Measurements from ENCODE around the gene THSD4.
"Not testable (repeated sequence)": the region's sequence is repeated elsewhere in the genome, so short reads cannot be mapped to it uniquely, and the experiment has no call there.

The THSD4 gene

DNA sequence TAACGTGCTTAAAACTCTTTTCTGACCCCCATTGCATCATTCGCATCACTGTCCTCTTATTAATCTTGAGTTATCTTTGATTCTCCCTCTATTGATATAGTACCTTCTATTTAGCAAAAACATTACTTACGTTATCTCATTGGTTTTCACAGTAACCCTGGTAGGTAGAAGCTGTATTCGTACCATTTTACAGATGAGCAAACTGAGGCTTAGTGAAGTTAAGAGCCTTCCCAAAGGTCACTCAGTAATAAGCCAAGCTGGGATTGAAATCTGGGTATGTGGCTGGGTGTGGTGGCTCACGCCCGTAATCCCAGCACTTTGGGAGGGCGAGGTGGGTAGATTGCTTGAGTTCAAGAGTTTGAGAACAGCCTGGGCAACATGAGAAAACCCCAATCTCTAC, 244.0 kb downstream of the THSD4 start:
- no peak for DNase-seq

DNA sequence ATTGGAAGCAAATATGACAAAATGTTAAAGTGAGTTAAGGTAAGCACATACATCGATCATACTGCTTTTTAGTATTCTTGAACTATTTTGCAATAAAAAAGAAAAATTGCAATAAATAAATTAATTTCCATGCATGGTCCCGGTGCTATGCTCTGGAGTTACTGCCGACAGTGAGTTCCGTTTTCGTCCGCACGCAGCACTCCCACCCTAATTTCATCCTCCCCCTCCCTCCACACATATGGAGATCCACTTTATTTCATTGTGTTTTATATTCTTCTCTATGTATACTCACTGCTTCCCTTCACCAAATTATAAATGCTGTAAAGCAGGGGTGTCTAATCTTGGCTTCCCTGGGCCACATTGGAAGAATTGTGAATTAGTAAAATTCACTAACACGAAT, 247.3 kb downstream of the THSD4 start:
- no peak for DNase-seq

DNA sequence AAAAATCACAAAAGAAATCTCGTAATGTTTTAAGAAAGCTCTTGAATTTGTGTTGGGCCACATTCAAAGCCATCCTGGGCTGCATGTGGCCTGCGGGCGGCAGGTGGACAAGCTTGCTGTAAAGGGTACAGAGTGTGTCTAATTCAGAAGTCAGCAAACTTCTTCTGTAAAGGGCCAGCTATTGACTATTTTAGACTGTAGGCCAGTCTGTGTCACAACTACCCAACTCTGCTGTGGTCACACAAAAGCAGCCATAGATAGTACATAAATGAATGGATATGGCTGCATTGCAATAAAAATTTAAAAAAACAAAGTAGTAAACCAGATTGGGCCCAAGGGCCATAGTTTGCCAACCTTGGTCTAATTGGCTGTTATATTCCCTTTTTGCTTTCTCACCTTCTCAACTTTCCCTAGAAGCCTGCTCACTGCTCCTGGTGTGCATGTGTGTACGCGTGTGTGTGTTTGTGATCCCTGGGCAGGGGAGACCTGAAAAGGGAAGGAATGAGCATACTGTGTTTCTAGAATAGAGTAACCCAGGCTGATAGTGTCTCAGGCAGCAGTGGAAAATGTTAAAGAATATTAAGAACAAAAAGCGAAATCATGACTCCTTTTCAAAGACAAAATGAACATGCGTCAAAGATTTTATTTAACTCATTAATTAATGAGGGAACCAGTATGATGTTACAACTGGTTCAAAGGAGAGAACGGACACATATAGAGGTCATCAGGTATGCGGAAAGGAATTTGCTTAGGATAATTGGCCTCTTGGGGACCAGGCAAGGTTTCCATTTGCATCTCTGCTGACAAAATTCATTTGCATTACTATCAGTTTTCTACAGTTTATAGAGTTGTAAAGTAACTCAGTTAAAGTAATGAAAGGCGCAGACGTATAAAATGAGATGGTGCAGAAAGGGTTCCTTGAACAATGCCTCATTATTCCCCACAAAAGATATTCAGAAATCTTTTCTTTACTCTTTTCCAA, 248.0 kb downstream of the THSD4 start:
- DNase-seq = no peak

DNA sequence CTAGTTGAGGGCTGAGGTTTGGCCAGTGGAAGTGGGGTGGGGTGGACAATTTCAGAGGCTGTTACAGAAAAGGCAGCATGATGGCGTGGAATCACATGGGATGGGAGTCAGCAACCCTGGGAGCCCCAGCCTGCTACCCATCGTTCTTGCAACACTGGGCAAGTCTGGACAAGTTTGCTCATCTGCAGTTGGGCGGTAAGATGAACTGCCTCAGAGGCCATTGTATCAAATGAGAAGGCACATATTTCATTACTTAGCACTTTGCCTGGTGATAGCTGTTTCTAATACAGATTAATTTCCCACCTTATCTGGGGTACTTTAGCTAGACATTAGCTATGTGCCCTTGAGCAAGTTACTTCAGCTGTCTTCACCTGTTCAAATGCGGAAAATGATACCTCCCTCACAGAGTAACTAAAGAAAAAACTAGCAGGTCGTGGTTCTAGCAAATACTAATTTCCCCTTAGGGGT, 248.9 kb downstream of the THSD4 start:
- no peak for DNase-seq

- DNase-seq = no peak
Measured at GRCh38 chr15:71366522-71366921, 251.3 kb downstream of the THSD4 start.

GRCh38 chr15:71366926-71367325, 251.7 kb downstream of the THSD4 start:
- no peak for DNase-seq

- not testable (repeated sequence) for DNase-seq
Measured at GRCh38 chr15:71367737-71368136, 252.5 kb downstream of the THSD4 start.

DNA sequence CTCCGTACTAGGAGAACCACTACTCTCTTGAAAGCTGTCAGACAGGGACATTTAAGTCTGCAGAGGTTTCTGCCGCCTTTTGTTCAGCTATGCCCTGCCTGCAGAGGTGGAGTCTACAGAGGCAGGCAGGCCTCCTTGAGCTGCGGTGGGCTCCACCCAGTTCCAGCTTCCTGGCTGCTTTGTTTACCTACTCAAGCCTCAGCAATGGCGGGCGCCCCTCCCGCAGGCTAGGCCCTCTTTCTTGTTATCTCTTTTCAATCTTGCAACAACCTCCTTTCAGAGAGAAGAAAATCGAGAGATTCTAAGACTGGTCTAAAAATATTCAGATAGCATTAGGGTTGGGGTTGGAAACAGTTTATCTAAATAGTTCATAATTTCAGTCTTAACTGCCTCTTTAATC, 257.5 kb downstream of the THSD4 start:
- not testable (repeated sequence) for DNase-seq

GRCh38 chr15:71373917-71374316, 258.6 kb downstream of the THSD4 start:
- DNase-seq = no peak

GRCh38 chr15:71374607-71375352, 259.5 kb downstream of the THSD4 start:
- no peak for DNase-seq

DNA sequence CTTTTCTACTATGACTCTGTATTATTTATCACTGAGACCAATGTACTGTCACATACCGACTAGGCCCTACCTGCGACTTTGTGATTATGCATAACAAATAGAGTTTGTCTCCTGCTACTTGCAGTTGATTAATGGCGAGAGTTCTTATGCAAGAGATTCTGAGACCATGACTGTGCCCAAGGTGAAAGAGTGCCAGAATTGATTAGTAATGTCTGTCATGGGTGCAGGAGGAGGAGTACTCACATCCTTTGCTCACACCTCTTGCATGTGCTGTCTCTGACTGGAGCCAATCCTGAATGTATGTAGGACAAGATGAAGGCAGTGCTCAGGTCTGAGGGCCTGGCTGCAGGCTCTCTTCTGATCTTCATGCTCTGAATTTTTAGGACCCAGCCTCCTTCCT, 260.7 kb downstream of the THSD4 start:
- no peak for DNase-seq

- DNase-seq = no peak
Measured at GRCh38 chr15:71379893-71380292, 264.6 kb downstream of the THSD4 start.

DNA sequence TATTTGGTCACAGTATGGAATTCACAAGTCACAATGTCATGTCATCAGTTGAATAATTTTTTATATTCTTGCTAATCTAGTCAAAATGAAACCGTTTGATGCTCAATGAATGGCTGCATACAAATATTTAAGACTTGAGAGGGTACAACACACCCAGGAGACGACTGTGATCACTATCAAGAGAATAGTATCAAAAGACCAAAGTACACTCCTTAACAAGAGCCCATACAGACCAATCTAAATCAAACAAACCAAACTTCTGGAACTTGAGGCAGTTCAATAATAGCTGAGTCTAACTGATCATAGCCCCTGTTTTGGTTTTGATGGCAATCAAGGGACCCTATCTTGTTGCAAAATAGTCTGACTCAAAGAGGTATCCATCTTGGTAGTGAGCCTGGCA, 265.1 kb downstream of the THSD4 start:
- DNase-seq = no peak

DNA sequence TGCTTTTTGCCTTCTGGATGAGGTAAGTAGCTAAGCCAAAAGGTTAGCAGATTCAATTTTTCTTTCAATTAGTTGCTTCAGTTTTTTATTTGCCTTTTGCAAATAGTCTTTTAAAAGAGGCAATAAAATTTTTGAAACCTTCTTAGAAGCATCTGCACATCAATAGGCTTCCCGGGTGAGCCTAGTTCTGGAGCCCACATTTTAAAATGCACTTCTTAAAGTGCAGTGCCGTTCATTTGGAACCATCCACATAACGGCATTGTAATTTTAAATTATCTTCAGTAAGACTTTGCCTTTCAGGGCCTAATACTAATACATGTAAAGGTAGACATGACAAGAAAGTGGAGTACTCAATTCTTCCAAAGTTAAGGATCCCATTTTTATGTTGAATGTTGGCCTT, 269.2 kb downstream of the THSD4 start:
- no peak for DNase-seq

GRCh38 chr15:71385026-71385425, 269.8 kb downstream of the THSD4 start:
- no peak for DNase-seq

DNA sequence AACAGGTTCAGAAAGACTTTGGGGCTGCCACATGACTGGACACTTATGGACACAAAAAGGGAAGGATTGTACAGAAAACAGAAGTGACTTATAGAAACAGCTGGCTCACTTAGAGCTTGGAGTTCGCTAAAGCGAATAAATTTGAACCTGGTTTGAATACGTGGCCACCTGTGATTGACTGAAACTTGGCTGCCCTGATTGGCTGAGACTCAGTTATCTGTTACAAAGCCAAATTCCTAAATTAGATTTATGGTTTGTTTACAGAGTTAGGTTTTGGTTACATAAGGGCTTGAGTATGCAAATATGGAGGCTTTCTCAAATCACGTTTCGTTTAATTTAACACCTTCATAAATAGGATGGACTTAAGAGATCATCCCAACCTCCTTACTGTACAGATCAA, 270.2 kb downstream of the THSD4 start:
- no peak for DNase-seq

DNA sequence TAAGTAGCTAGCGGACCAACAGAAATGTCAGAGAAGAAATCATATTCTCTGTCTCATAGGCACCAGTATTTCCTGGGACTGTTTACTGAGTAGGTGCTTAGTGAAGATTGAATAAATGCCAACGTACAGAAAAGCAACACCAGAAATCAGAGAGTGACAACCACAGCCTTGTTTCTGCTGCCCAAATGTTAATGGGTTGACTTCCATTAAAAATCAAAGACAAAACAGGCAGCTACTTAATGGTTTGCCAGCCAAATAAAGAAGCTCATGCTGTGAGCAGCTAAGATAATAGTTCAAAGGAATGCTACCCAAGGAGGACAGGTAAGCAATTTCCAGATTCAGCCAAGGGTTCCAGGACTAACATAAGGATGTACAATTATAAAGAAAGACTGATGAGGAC, 270.7 kb downstream of the THSD4 start:
- no peak for DNase-seq

DNA sequence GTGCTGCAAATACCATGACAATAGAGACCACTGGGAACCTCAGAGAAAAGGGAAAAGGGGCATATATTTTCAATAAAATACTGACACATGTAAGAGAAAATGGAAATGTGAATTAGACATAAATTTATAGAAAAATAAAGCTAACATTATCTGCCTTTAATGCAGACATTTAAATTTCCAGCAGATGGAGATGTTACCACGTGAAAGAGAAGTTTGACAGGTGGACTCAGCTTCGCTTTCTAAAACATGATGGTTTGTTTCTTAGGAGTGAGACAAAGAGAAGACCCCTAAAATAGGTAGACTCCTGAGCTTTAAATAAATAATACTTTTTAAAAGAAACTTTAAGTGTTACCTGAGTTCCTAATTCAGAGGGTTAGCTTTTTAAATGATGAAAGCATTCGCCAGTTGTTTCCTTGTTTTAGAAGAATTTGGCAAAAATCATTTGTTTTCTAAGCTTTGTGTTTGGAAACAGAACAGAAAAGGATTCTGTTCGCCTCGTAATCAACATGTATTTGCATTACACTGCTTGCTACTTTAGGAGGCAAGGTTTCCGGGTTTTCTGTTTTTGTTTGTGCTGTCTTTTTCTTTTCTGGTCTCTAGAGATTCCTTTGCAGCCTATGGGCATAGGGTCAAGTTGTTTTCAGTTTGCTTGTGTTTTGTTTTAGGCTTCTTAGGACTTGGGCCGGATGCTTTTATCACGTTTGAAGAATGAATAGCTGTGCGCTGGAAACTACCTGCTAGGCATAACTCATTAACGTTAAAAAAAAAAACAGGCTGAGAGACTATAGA, 271.4 kb downstream of the THSD4 start:
- no peak for DNase-seq

- no peak for DNase-seq
Measured at GRCh38 chr15:71387810-71388209, 272.5 kb downstream of the THSD4 start.

GRCh38 chr15:71390096-71390495, 274.8 kb downstream of the THSD4 start:
- DNase-seq = no peak

DNA sequence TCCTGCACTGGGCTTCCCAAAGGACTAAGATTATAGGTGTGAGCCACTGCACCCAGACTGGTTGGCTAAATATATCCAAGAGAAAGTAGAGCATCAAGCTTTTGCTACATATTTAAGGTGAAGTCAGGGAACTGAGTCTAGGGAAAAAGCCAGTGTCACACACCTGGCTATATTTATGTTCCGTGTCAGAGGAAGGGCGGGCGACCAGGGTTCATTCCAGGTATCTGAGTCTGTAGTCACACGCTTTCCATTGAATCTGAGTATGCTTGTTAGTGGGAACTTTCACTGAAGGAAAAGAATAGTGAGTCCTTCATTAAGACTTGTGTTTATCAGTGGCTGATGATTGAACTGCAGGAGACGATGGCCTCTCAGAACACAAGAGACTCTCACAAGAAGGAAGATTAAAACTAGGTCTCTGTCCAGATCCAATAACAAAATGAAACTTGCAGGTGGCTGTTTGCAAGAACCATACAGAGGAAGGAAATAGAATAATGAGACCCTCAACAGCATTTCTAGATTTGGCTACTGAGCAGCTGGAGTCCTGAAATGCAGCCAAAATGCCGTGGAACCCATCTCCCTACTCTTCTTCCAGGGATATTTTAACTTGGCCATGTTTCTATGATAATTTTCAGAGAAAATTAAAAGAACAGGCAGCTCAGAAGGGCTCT, 276.3 kb downstream of the THSD4 start:
- no peak for DNase-seq

- DNase-seq = no peak
Measured at GRCh38 chr15:71392861-71393283, 277.6 kb downstream of the THSD4 start.

DNA sequence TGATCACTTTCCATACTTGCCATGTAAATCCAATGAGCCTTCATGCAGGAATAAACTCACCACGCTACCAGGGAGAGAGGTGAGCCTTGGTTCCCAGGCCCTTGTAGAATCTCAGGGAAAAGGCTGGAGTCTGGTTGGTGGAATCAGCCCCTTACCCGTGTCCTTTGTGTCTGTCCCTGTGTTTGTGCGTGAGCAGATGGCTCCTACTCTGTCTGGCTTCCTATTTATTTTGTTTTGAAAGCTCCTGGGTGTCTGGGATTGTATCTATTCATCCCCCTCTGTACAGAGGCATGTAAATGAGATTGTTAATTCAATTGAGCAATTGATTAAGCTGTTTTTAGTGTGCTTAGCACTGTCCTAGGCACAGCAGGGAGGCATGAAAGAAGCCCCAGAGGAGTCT, 278.1 kb downstream of the THSD4 start:
- no peak for DNase-seq

Data from Kasumi-1 (cell line).